SJCRH30 (cell line): Measurements from ENCODE around the gene ATP2A3. TPM values are rescaled to one million over a fixed set of nuclear protein-coding genes. Genes with fewer than 3 reads are reported as not detected.

ENCODE experiments used
- DNase-seq, 2 experiments: peaks; one replicate each; pipeline ENCODE4 v3.0.0-alpha.2; 2015 to 2020
- H3K27ac ChIP-seq: fragments of 250-450 bp; sonication (Bioruptor Pico); 2 replicates; pipeline ENCODE4 v1.5.1; 2020; ENCODE audit warnings: mild to moderate bottlenecking, moderate library complexity
- H3K27me3 ChIP-seq: fragments of 250-450 bp; sonication (Bioruptor Pico); 2 replicates; pipeline ENCODE4 v1.5.1; 2020; ENCODE audit warnings: mild to moderate bottlenecking, moderate library complexity
- H3K36me3 ChIP-seq: fragments of 250-450 bp; sonication (Bioruptor Pico); 2 replicates; pipeline ENCODE4 v1.5.1; 2020; ENCODE audit warnings: mild to moderate bottlenecking, moderate library complexity
- H3K4me1 ChIP-seq: fragments of 250-450 bp; sonication (Bioruptor Pico); 2 replicates; pipeline ENCODE4 v1.5.1; 2020; ENCODE audit warnings: mild to moderate bottlenecking, moderate library complexity
- H3K4me3 ChIP-seq: fragments of 250-450 bp; sonication (Bioruptor Pico); 2 replicates; pipeline ENCODE4 v1.5.1; 2020; ENCODE audit warnings: mild to moderate bottlenecking, moderate library complexity
- H3K9me3 ChIP-seq: fragments of 250-450 bp; sonication (Bioruptor Pico); replicated peaks from 2 replicates; pipeline ENCODE4 v1.5.1; 2020; ENCODE audit warnings: mild to moderate bottlenecking, moderate library complexity
- total RNA-seq: library from RNA; depleted of rRNA; stranded (reverse); fragments of >200 nt; shearing (Covaris generic); gene quantifications from 2 replicates; pipeline ENCODE4 v1.2.3, GENCODE V29; 2014

The ATP2A3 gene
- total RNA-seq, 1 experiment from 2014 or later: 2.0 TPM

DNA sequence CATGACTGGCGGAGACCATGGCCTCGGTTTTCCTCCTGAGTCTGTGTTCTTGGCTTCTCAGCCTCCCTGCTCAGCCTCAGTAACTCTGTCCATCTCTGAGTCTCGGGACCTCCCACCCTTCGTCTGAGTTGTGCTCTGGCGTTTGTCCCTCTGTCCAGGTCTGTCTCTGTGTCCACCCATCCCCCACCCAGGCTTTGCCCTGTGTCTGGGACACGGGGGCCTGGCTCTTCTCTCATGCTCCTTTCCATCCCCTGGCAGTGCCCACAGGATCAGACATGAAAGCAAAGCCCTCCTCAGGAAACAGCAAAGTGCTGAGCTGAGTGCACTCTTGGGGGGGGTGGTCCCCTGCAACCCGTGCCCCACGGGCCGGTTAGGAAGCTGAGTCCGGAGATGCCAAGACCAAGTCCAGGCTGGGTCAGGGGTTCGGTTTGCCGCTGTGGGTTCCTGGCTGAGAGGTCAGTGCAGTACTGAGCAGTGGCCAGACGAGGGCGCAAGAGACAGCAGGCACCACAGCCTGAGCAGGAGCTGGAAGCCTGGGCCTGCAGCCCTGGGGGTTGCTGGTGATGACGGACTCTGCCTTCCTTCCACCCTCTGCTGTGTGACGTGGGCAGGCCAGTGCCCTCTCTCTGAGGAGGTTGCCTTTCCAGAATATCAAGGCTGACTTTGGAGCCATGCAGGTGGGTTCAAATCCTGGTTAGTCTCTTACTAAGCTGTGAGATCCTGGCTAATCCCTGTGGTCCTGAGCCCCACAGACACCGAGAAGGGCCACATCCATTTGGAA, 50.5 kb downstream of the ATP2A3 start:
- no peak overlapping the region for H3K27ac ChIP-seq
- no peaks in the 10 kb centered on the region for H3K9me3 ChIP-seq
- peak; percentile 64 to 77 for DNase-seq
- H3K4me1 ChIP-seq: peaks cover 9% of the 10 kb centered on the region
- H3K4me3 ChIP-seq: no peak overlapping the region
- H3K36me3 ChIP-seq: no peaks in the 10 kb centered on the region
- no peaks in the 10 kb centered on the region for H3K27me3 ChIP-seq

DNA sequence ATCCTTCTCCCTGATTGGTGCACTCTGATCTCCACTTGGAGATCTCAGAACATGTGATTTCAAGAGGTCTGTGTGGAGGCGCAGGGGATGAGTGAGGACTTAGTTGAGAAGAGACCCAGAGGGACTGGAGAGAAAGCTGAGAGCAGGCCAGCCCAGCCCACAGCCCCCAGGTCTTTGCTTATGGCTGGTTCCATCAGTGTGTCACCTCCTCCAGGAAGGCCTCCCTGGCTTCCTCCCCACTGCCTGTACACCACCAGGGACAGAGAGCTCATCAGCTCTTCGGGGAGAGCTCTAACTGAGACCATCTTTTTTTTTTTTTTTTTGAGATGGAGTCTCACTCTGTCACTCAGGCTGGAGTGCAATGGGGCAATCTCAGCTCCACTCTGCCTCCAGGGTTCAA, 51.4 kb downstream of the ATP2A3 start:
- Histone ChIP-seq H3K4me3 (no peak overlapping the region), H3K4me1 (peaks cover 8% of the 10 kb centered on the region), H3K9me3 (no peaks in the 10 kb centered on the region)

DNA sequence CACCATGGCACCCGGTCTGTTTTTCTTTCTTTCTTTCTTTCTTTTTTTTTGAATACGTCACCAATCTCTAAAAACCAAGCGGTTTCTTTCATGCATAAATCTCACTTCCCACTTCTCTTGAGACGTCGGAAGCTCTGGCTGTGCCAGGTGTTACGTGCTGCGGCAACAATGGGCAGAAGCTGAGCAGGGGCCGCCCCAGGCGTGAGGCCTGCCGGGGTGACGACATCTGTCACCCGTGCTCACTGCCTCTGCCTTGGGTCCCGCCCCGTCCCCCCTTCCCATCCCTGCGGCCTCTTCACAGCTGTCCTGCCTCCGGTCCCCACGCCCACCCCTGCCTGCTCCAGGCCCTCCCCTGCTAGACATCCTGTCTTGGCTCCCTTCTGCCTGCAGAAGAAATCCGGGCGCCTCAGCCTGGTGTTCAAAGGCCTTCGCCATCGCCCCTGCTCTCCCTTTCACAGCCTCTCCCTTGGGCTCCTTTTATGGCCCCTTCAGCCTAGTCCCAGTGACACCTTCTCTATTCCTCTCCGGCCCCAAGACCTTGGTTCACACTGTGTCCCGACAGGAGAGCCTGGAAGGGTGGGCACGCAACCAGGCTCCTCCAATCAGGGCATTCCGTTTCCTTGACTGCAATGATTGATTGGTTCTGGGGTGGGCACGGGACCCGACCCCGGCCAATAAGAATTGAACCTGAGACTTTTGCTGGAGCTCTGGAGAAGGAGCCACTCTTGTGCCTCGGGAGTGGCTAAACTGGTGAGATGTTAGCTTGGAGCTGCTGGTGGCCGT, 52.8 kb downstream of the ATP2A3 start:
- H3K27me3 ChIP-seq: no peaks in the 10 kb centered on the region
- no peaks in the 10 kb centered on the region for H3K36me3 ChIP-seq
- DNase-seq: peak; percentile 89 to 90
- H3K9me3 ChIP-seq: no peaks in the 10 kb centered on the region
- H3K27ac ChIP-seq: peak overlapping the region; percentile 41
- no peaks in the 10 kb centered on the region for H3K4me1 ChIP-seq
- peak overlapping the region; percentile 51 for H3K4me3 ChIP-seq

More for the DNA sequence above, 51.4 kb downstream of the ATP2A3 start:
- no peak for DNase-seq
- Histone ChIP-seq H3K27ac (no peak overlapping the region), H3K36me3 (no peaks in the 10 kb centered on the region), H3K27me3 (no peaks in the 10 kb centered on the region)

DNA sequence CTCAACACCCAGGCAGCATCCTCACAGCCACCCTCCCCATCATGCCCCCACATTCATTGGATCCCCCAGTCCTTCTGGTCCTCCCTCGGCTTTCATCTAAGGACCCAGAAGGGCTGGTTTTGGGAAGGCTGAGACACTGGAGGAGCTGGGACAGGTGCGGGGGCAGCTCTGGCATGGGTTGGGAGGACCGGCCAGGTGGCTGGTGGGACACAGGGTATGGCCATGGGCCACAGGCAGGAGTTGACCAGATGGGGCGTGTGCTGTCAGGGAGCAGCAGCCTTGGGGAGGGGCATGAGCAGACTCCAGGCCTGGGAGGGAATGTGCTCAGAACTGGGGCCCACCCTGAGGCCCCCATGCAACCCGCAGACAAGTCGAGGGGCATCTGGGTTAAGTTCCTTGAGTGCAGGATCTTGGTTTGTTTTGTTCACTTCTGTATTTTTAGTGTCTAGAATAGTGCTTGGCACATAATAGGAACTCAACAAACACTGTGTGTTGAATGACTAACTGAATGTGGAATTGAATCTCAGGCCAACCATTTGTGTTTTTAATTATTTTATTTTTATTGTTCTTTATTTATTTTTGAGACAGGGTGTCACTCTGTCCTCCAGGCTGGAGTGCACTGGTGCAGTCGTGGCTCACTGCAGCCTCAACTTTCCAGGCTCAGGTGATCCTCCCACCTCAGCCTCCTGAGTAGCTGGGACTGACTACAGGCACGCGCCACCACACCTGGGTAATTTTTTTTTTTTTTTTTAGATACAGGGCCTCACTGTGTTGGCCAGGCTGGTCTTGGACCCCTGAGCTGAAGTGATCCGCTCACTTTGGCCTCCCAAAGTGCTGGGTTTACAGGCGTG, 53.6 kb downstream of the ATP2A3 start:
- DNase-seq: no peak
- H3K4me3 ChIP-seq: peak overlapping the region; percentile 51
- no peaks in the 10 kb centered on the region for H3K36me3 ChIP-seq
- H3K27me3 ChIP-seq: no peaks in the 10 kb centered on the region
- no peaks in the 10 kb centered on the region for H3K4me1 ChIP-seq
- no peak overlapping the region for H3K27ac ChIP-seq
- H3K9me3 ChIP-seq: no peaks in the 10 kb centered on the region

DNA sequence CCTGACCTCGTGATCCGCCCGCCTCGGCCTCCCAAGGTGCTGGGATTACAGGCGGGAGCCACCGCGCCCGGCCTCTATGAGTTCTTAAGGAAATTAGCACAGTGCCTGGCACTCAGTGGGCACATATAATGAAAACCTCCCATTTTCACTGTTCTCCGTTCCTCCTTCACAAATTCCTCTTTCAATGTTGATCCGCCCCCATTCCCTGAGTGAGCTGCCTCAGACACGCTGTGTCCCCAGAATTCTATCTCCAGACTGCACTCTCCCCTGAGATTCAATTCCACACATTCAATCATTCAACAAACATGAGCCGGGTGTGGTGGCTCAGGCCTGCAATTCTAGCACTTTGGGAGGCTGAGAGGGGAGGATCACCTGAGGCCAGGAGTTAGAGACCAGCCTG, 55.0 kb downstream of the ATP2A3 start:
- Histone ChIP-seq H3K9me3 (no peaks in the 10 kb centered on the region), H3K36me3 (no peaks in the 10 kb centered on the region), H3K27ac (no peak overlapping the region), H3K27me3 (no peaks in the 10 kb centered on the region), H3K4me1 (no peaks in the 10 kb centered on the region; the same call in 1 of the 2 replicates), H3K4me3 (no peak overlapping the region)
- DNase-seq: no peak

DNA sequence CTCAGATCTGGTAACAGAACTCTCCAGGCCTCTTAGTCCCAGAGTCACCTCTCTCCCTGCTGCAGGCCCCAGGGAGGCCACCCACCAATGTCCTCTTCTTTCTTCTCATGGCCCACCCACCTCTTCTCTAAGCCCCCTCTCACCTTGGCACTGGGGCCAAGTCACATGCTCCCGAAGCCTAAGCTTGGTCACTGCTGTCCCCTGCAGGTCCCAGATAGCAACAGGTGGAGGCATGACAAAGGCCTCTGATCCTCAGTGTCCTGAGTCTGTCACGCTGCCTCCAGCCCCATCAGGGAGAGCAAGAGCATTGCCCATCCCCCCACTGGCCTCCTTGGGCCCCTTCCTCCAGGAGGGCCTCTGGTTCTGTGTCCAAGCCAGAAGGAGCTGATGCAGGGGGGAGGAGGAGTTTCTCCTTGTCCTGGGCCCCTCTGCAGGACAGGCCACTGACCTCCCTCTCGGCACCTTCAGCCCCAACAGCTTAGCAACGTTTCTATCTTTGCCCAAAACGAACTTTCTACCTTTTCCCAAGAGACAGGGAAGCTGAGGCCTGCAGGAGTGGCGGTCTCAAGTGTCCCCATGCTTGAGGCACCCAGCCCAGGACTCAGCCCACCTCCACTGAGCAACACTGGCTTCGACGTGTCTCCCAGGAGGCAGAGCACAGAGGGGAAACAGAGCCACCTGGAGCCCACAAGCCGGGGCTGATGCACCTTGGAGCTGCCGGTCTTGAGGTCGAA, 56.6 kb downstream of the ATP2A3 start:
- Histone ChIP-seq H3K4me3 (no peak overlapping the region), H3K4me1 (peaks cover 6% of the 10 kb centered on the region; the same call in 1 of the 2 replicates), H3K9me3 (no peaks in the 10 kb centered on the region), H3K36me3 (no peaks in the 10 kb centered on the region), H3K27me3 (no peaks in the 10 kb centered on the region), H3K27ac (no peak overlapping the region)
- no peak for DNase-seq

DNA sequence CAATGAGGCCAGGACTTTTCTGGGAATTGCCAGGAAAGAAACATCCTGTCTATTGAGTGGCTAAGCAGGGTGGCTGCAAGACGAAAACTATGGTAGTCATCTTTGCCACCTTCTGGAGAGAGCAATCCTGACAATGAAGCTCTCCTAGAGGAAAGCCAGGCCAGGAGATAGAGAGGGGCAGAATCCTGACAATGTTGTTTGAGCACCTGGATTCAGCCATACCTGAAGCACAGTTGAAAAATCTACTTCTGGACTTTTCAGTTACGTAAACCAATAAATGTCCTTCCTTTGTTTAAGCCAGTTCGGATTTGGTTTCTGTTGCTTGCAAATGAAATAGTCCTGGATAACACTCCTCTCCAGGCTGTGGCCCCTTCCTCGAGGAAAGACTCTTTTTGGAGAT, 57.4 kb downstream of the ATP2A3 start:
- Histone ChIP-seq H3K36me3 (no peaks in the 10 kb centered on the region), H3K4me3 (no peak overlapping the region), H3K27me3 (no peaks in the 10 kb centered on the region), H3K27ac (no peak overlapping the region), H3K4me1 (peaks cover 6% of the 10 kb centered on the region; the same call in 1 of the 2 replicates), H3K9me3 (no peaks in the 10 kb centered on the region)
- no peak for DNase-seq

DNA sequence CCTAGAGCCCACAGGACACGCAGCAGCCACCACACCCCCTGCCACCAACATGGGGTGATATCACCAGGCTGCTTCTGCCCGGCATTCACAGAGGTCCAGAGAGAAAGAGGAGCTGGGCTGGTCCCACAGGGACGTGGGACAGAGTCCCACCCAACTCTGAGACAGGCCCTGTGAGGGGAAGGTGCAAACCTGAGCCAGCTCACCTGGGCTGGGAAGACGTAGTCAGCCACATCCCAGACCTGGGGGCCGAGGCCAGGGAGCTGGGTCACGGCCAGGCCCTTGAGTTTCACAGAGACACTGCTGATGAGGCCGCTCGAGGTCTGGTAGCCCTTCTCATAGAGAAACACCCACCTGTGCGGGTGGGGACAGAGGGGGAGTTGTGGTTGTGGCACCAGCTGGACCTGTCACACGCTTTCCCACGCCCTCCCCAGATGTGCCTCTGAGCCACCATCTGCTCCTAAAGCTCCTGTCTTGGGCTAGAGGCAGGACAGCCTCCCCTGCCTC, 59.2 kb downstream of the ATP2A3 start:
- Histone ChIP-seq H3K4me1 (peaks cover 6% of the 10 kb centered on the region; the same call in 1 of the 2 replicates), H3K36me3 (no peaks in the 10 kb centered on the region), H3K4me3 (no peak overlapping the region), H3K27me3 (no peaks in the 10 kb centered on the region), H3K27ac (no peak overlapping the region), H3K9me3 (no peaks in the 10 kb centered on the region)
- no peak for DNase-seq

DNA sequence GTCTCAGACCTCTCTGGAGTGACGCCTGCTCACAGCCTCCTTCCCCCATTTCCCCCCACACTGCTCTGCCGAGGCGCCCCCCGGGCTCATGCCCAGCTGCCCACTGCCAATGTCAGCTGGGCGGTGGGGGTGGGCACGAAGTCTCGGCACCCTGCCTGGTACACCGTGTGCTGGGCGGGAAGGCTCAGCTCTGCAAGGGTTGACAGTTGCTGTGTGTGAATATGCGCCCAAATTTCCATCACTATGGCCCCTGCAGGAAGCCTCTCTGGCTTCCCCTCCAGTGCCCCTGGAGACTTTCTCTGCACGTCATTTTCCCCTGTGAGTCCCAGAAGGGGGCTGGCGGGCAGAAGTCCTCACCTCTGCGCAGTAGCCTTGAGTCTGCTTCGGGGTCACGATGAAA, 59.7 kb downstream of the ATP2A3 start:
- DNase-seq: no peak
- Histone ChIP-seq H3K4me3 (no peak overlapping the region), H3K27ac (no peak overlapping the region), H3K4me1 (peaks cover 6% of the 10 kb centered on the region; the same call in 1 of the 2 replicates), H3K36me3 (no peaks in the 10 kb centered on the region), H3K9me3 (no peaks in the 10 kb centered on the region), H3K27me3 (no peaks in the 10 kb centered on the region)

DNA sequence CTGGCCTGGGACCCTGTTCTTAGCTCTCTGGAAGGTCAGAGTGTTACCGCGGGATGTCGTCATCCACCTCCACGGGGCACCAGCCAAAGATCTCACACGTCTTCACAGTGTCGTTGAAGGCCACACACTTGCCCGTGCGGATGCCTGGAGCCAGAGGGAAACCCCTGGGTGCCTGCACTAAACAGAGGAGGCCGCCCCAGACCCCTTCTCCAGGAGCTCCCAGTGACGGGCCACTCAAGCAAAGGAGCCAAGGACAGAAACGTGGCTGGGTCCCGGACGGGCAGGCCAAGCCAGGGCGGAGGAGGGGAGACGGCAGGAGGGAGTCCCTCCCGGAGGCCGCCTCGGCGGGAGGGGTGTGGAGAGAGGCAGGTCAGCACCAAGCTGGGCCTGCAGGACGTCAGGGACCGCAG, 60.4 kb downstream of the ATP2A3 start:
- Histone ChIP-seq H3K4me1 (peaks cover 6% of the 10 kb centered on the region; the same call in 1 of the 2 replicates), H3K4me3 (0 out of 2 replicates have a peak overlapping the region, but pooled peaks have one; percentile 2), H3K27ac (no peak overlapping the region), H3K9me3 (no peaks in the 10 kb centered on the region), H3K36me3 (no peaks in the 10 kb centered on the region), H3K27me3 (no peaks in the 10 kb centered on the region)
- DNase-seq: no peak

DNA sequence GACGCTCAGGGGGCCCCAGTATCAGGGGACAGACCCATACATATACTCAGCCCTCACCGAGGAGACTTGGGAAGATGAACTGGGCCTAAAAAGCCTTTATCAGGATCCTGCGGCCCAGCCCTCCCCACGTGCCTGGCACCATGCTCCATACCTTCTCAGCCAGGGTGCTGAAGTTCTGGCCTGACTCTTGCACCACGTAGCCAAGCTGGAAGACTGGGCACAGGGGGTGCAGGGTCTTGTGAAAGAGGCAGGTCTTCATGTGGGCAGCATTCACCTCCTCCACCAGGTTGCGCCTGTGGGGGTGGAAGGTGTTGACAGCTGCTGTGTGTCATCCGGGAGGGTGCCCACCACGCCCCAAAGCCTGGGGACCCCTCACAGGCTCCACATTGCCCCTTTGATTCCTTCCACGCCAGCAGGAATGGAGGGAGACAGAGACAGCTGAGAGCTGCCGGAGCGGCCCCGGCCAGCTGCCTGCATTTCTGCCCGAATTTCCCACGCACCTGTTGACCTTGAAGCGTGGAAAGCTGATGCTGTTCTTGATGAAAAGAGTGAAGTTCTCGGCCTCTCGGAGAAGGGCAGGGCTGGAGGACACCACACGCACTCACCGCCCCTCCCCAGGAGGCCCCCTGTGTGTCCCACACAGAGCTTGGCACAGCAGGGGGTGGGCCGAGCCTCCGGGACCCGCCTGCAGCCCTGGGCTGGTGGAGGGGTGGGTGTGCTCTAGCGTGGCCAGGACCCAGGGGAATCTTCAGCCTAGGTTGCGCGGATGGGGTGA, 61.0 kb downstream of the ATP2A3 start:
- Histone ChIP-seq H3K27me3 (no peaks in the 10 kb centered on the region), H3K27ac (no peak overlapping the region), H3K4me1 (peaks cover 6% of the 10 kb centered on the region; the same call in 1 of the 2 replicates), H3K9me3 (no peaks in the 10 kb centered on the region), H3K36me3 (no peaks in the 10 kb centered on the region), H3K4me3 (0 out of 2 replicates have a peak overlapping the region, but pooled peaks have one; percentile 2)
- DNase-seq: peak; percentile 49 to 57

DNA sequence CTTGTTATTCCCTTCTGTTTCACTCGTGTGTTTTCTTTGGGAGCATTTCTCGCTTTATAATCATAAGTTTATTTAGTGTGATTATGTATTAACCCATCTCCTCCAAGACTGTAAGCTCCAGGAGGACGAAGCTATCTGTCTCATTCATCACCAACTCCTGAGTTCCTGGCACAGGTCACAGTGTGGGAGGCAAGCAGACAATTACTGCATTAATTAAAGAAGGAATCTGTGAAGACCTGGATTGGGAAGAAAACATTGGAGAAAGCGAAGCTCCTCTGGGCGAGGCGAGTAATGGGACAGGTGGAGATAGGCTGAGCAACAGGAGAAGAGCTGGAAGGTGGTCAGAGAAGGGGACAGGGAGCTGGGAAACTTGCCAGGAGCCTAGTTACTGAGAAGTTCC, 63.6 kb downstream of the ATP2A3 start:
- no peak overlapping the region for H3K27ac ChIP-seq
- H3K27me3 ChIP-seq: no peaks in the 10 kb centered on the region
- DNase-seq: no peak
- no peaks in the 10 kb centered on the region for H3K36me3 ChIP-seq
- H3K9me3 ChIP-seq: no peaks in the 10 kb centered on the region
- no peak overlapping the region for H3K4me3 ChIP-seq
- peaks cover 6% of the 10 kb centered on the region; the same call in 1 of the 2 replicates for H3K4me1 ChIP-seq

DNA sequence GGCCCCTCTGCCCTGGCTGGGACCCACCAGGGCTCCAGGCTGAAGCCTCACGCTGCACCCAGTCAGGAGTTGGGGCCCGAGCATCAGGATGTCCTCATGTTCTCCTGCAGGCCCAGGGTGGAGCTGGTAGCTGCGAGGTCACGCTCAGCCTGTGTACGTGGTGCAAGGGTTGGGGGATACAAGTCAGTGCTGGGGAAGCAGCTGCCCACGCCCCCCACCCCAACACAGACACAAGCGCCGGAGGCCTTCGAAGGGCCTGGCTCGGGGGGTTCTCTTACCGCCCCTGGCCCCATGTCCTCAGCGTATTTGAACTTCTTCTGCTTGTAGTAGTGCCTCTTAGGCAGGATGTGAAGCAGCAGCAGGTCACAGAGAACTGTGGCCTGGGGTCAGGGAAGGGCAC, 66.5 kb downstream of the ATP2A3 start:
- Histone ChIP-seq H3K9me3 (no peaks in the 10 kb centered on the region), H3K36me3 (no peaks in the 10 kb centered on the region), H3K4me1 (no peaks in the 10 kb centered on the region), H3K27ac (no peak overlapping the region), H3K4me3 (no peak overlapping the region), H3K27me3 (no peaks in the 10 kb centered on the region)
- DNase-seq: no peak
